Mucosa of stomach (tissue), 1 donor: Measurements from ENCODE around the gene ITCH.
"Not testable (repeated sequence)": the region's sequence is repeated elsewhere in the genome, so short reads cannot be mapped to it uniquely, and the experiment has no call there.

Source experiments
- H3K27me3 ChIP-seq: one replicate; pipeline ENCODE4 v1.7.0; 2013; ENCODE audit warnings: mild to moderate bottlenecking, low read length; ENCODE audit not compliant: control insufficient read depth, insufficient read depth
- H3K36me3 ChIP-seq: one replicate; pipeline ENCODE4 v1.7.0; 2013; ENCODE audit warnings: low read length; ENCODE audit not compliant: control insufficient read depth, insufficient read depth
- H3K4me1 ChIP-seq: one replicate; pipeline ENCODE4 v1.7.0; 2013; ENCODE audit warnings: mild to moderate bottlenecking, low read length; ENCODE audit not compliant: control insufficient read depth, insufficient read depth
- H3K4me3 ChIP-seq: one replicate; pipeline ENCODE4 v1.7.0; 2013; ENCODE audit warnings: low read length
- H3K9ac ChIP-seq: one replicate; pipeline ENCODE4 v1.7.0; 2013; ENCODE audit warnings: mild to moderate bottlenecking, low read length, moderate library complexity
- H3K9me3 ChIP-seq: one replicate; pipeline ENCODE4 v1.7.0; 2013; ENCODE audit warnings: mild to moderate bottlenecking, low read length, moderate library complexity; ENCODE audit not compliant: control insufficient read depth
- donor health status: Pancreatic carcinoma.

ITCH gene

GRCh38 chr20:34346533-34346865, 16.6 kb upstream of the ITCH start:
- not testable (repeated sequence) for H3K9me3 ChIP-seq, H3K9ac ChIP-seq, H3K4me1 ChIP-seq, H3K36me3 ChIP-seq, H3K4me3 ChIP-seq, H3K27me3 ChIP-seq

- Histone ChIP-seq H3K4me1 (peaks cover 7% of the 10 kb centered on the region), H3K36me3 (no peaks in the 10 kb centered on the region), H3K9ac (no peak overlapping the region), H3K4me3 (no peak overlapping the region), H3K9me3 (no peaks in the 10 kb centered on the region), H3K27me3 (no peaks in the 10 kb centered on the region)
Observed at GRCh38 chr20:34347571-34347970, 15.5 kb upstream of the ITCH start.

- H3K9me3 ChIP-seq, result no peaks in the 10 kb centered on the region
- no peaks in the 10 kb centered on the region for H3K4me1 ChIP-seq
- no peaks in the 10 kb centered on the region for H3K27me3 ChIP-seq
- H3K9ac ChIP-seq, result no peak overlapping the region
- no peak overlapping the region for H3K4me3 ChIP-seq
- H3K36me3 ChIP-seq, result no peaks in the 10 kb centered on the region
Observed at GRCh38 chr20:34350095-34350494, 13.0 kb upstream of the ITCH start.

GRCh38 chr20:34353467-34353866, 9.6 kb upstream of the ITCH start:
- not testable (repeated sequence) for H3K9ac ChIP-seq, H3K4me3 ChIP-seq, H3K4me1 ChIP-seq, H3K36me3 ChIP-seq, H3K9me3 ChIP-seq, H3K27me3 ChIP-seq

GRCh38 chr20:34355427-34355826, 7.6 kb upstream of the ITCH start:
- no peaks in the 10 kb centered on the region for H3K36me3 ChIP-seq
- no peaks in the 10 kb centered on the region for H3K4me1 ChIP-seq
- no peaks in the 10 kb centered on the region for H3K9me3 ChIP-seq
- H3K9ac ChIP-seq, result no peak overlapping the region
- no peaks in the 10 kb centered on the region for H3K27me3 ChIP-seq
- H3K4me3 ChIP-seq, result no peak overlapping the region

GRCh38 chr20:34359729-34360128, 3.3 kb upstream of the ITCH start:
- not testable (repeated sequence) for H3K36me3 ChIP-seq

GRCh38 chr20:34362502-34363061, 491 bp upstream of the ITCH start:
- Histone ChIP-seq H3K36me3 (no peaks in the 10 kb centered on the region), H3K9ac (peak overlapping the region; percentile 97), H3K27me3 (no peaks in the 10 kb centered on the region), H3K9me3 (no peaks in the 10 kb centered on the region), H3K4me3 (peak overlapping the region; percentile 43), H3K4me1 (peaks cover 25% of the 10 kb centered on the region)

More at GRCh38 chr20:34359729-34360128, 3.3 kb upstream of the ITCH start:
- not testable (repeated sequence) for H3K4me3 ChIP-seq, H3K9ac ChIP-seq, H3K9me3 ChIP-seq, H3K27me3 ChIP-seq, H3K4me1 ChIP-seq

- Histone ChIP-seq H3K4me3 (peak overlapping the region; percentile 43), H3K36me3 (no peaks in the 10 kb centered on the region), H3K27me3 (no peaks in the 10 kb centered on the region), H3K4me1 (peaks cover 29% of the 10 kb centered on the region), H3K9ac (peak overlapping the region; percentile 97), H3K9me3 (no peaks in the 10 kb centered on the region)
Observed at GRCh38 chr20:34363465-34364222, 571 bp downstream of the ITCH start.

GRCh38 chr20:34364223-34364506, 1.1 kb downstream of the ITCH start:
- no peaks in the 10 kb centered on the region for H3K36me3 ChIP-seq
- H3K9ac ChIP-seq, result peak overlapping the region; percentile 97
- peaks cover 31% of the 10 kb centered on the region for H3K4me1 ChIP-seq
- peak overlapping the region; percentile 43 for H3K4me3 ChIP-seq
- H3K9me3 ChIP-seq, result no peaks in the 10 kb centered on the region
- H3K27me3 ChIP-seq, result no peaks in the 10 kb centered on the region

GRCh38 chr20:34365765-34366213, 2.7 kb downstream of the ITCH start:
- peaks cover 3% of the 10 kb centered on the region for H3K36me3 ChIP-seq
- peaks cover 31% of the 10 kb centered on the region for H3K4me1 ChIP-seq
- H3K9ac ChIP-seq, result no peak overlapping the region
- no peak overlapping the region for H3K4me3 ChIP-seq
- no peaks in the 10 kb centered on the region for H3K27me3 ChIP-seq
- H3K9me3 ChIP-seq, result no peaks in the 10 kb centered on the region

GRCh38 chr20:34367155-34367554, 4.1 kb downstream of the ITCH start:
- no peaks in the 10 kb centered on the region for H3K9me3 ChIP-seq
- H3K27me3 ChIP-seq, result no peaks in the 10 kb centered on the region
- H3K4me1 ChIP-seq, result peaks cover 29% of the 10 kb centered on the region
- H3K9ac ChIP-seq, result no peak overlapping the region
- H3K4me3 ChIP-seq, result no peak overlapping the region
- H3K36me3 ChIP-seq, result peaks cover 3% of the 10 kb centered on the region

GRCh38 chr20:34367911-34368310, 4.8 kb downstream of the ITCH start:
- not testable (repeated sequence) for H3K4me3 ChIP-seq, H3K9me3 ChIP-seq, H3K36me3 ChIP-seq, H3K27me3 ChIP-seq, H3K9ac ChIP-seq
- peaks cover 22% of the 10 kb centered on the region for H3K4me1 ChIP-seq

GRCh38 chr20:34368547-34368946, 5.5 kb downstream of the ITCH start:
- Histone ChIP-seq H3K27me3 (no peaks in the 10 kb centered on the region), H3K36me3 (peaks cover 3% of the 10 kb centered on the region), H3K9ac (no peak overlapping the region), H3K4me3 (no peak overlapping the region), H3K4me1 (peaks cover 21% of the 10 kb centered on the region), H3K9me3 (no peaks in the 10 kb centered on the region)
